ENCODE data around the gene MUC4. TPM values are rescaled to one million over a fixed set of nuclear protein-coding genes. Genes with fewer than 3 reads are reported as not detected.

Gene MUC4
- total RNA-seq, 4 donors from 2014 or later, result 0.27 TPM; not detected in 3

DNA sequence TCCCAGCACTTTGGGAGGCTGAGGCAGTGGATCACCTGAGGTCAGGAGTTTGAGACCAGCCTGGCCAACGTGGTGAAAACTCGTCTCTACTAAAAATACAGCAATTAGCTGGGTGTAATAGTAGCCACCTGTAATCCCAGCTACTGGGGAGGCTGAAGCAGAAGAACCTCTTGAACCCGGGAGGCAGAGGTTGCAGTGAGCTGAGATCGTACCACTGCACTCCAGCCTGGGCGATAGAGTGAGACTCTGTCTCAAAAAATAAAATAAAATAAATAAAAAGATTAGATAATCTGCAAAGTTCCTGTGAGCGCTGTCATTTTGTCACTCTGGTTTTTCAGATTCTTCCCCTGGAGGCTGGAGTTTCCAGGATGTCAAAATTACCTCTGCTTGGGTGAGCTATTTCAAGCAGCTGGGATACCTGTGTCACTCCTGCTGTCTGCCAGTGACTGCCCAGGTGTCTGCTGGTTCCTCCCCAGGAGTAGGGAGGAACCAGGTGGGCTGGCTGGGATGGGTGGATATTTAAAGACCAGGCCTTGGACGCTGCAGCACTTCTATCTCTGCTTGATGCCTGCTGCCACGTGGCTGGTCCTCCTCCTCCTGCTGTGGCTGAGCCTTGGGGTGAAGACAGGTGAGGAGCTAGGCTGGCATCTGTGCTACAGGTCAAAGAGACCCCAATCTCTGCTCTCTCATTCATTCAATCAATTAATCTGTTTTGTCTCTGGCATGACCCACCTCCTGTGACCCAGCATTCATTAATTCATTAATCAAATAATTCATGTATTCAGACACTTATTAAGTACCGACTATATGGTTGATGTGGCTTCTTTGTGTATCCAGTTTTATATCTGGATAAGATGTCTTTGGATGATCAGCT, 110.5 kb downstream of the MUC4 start:
- intact Hi-C loops (cut with DNase I; ENCODE audit: low total_unique reads), result no loop called here
- in situ Hi-C loops (cut with MboI; ENCODE audit: low sequenced_read_pairs in 4 of 4), result loop anchor here in 1 of 4 donors (10.0 kb wide), 1 partner anchor 274 kb away; no protein-coding TSS in a partner anchor
- Histone ChIP-seq H3K4me1 (peaks cover 0 to 10% of the 10 kb centered on the region in 2 donors), H3K36me3 (peaks cover 0 to 16% of the 10 kb centered on the region in 2 donors), H3K27me3 (no peaks in the 10 kb centered on the region), H3K9me3 (no peaks in the 10 kb centered on the region), H3K4me3 (no peak overlapping the region), H3K27ac (no peak overlapping the region)
- TF ChIP-seq POLR2A (IDR thresholded peaks at IDR 0.05) (no peak), CTCF (IDR thresholded peaks at IDR 0.05 in 4 of 5, conservative IDR thresholded peaks at IDR 0.05 in 1 of 5) (no peak)
- ATAC-seq, result no peak
- no peak for DNase-seq

DNA sequence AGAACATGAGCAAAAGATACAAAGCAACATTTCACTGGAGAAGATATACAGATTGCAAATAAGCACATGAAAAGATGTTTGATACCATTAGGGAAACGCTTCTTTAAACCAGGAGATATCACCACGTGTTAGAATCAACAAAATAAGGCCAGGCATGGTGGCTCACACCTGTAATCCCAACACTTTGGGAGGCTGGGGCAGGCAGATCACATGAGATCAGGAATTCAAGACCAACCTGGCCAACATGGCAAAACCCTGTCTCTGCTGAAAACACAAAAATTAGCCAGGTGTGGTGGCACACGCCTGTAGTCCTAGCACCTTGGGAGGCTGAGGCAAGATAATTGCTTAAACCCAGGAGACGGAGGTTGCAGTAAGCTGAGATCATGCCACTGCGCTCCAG, 111.4 kb downstream of the MUC4 start:
- ATAC-seq, result no peak
- Histone ChIP-seq H3K36me3 (peaks cover 0 to 19% of the 10 kb centered on the region in 2 donors), H3K4me3 (no peak overlapping the region), H3K4me1 (peaks cover 0 to 10% of the 10 kb centered on the region in 2 donors), H3K27ac (no peak overlapping the region), H3K27me3 (no peaks in the 10 kb centered on the region), H3K9me3 (no peaks in the 10 kb centered on the region)
- in situ Hi-C loops (cut with MboI; ENCODE audit: low sequenced_read_pairs in 4 of 4) (loop anchor here in 1 of 4 donors (10.0 kb wide), 1 partner anchor 274 kb away; no protein-coding TSS in a partner anchor), intact Hi-C loops (cut with DNase I; ENCODE audit: low total_unique reads) (no loop called here)
- no peak for TF ChIP-seq POLR2A (IDR thresholded peaks at IDR 0.05)
- TF ChIP-seq CTCF (IDR thresholded peaks at IDR 0.05 in 4 of 5, conservative IDR thresholded peaks at IDR 0.05 in 1 of 5), result no peak
- DNase-seq, result no peak

GRCh38 chr3:195699860-195700259, 111.9 kb downstream of the MUC4 start:
- no peak overlapping the region for H3K27ac ChIP-seq
- H3K27me3 ChIP-seq, result no peaks in the 10 kb centered on the region
- no peak for ATAC-seq
- DNase-seq, result no peak
- peaks cover 0 to 10% of the 10 kb centered on the region in 2 donors for H3K4me1 ChIP-seq
- H3K36me3 ChIP-seq, result peaks cover 0 to 23% of the 10 kb centered on the region in 2 donors
- no peak for TF ChIP-seq POLR2A (IDR thresholded peaks at IDR 0.05)
- no peak for TF ChIP-seq CTCF (IDR thresholded peaks at IDR 0.05 in 4 of 5, conservative IDR thresholded peaks at IDR 0.05 in 1 of 5)
- no peak overlapping the region for H3K4me3 ChIP-seq
- no peaks in the 10 kb centered on the region for H3K9me3 ChIP-seq
- in situ Hi-C loops (cut with MboI; ENCODE audit: low sequenced_read_pairs in 4 of 4), result loop anchor here in 2 of 4 donors (10.0 to 25.0 kb wide), 2 partner anchors 262 to 275 kb away; no protein-coding TSS in a partner anchor
- intact Hi-C loops (cut with DNase I; ENCODE audit: low total_unique reads), result no loop called here

DNA sequence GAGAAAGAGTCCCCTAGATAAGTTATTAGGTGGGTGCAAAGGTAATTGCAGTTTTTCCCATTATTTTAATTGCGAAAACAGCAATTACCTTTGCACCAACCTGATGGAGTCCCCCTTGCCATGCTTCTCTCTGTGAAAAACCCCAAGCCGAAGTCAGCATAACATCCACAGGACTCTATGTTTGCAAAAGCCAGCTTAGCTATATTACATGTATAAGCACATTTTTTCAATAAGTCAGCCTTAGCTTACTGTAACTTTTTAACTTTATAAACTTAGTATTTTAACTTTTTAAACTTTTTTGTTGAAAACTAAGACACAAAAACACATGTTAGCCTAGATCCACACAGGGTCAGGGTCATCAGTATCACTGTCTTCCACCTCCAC, 112.3 kb downstream of the MUC4 start:
- Histone ChIP-seq H3K4me1 (peaks cover 0 to 10% of the 10 kb centered on the region in 2 donors), H3K27me3 (no peaks in the 10 kb centered on the region), H3K36me3 (peaks cover 0 to 27% of the 10 kb centered on the region in 2 donors), H3K27ac (no peak overlapping the region), H3K4me3 (no peak overlapping the region), H3K9me3 (no peaks in the 10 kb centered on the region)
- no peak for TF ChIP-seq POLR2A (IDR thresholded peaks at IDR 0.05)
- intact Hi-C loops (cut with DNase I; ENCODE audit: low total_unique reads) (no loop called here), in situ Hi-C loops (cut with MboI; ENCODE audit: low sequenced_read_pairs in 4 of 4) (loop anchor here in 1 of 4 donors (25.0 kb wide), 1 partner anchor 263 kb away; no protein-coding TSS in a partner anchor)
- no peak for DNase-seq
- ATAC-seq, result no peak

Data from gastrocnemius medialis (tissue), 4 donors.